ENCODE data around the gene NTM. TPM values are rescaled to one million over a fixed set of nuclear protein-coding genes. Genes with fewer than 3 reads are reported as not detected.

NTM gene
- total RNA-seq, 1 experiment from 2014 or later, result not detected

GRCh38 chr11:131954146-131954545 lies 583.7 kb downstream of the NTM start:
- Histone ChIP-seq H3K36me3 (ENCODE audit: control insufficient read depth in 1 of 2, insufficient read depth in 2 of 2, low read length in 2 of 2) (no peaks in the 10 kb centered on the region), H3K27ac (ENCODE audit: low read depth, low read length) (no peak overlapping the region), H2AFZ (ENCODE audit: low read depth, low read length, poor library complexity, severe bottlenecking) (no peak overlapping the region), H3K9me3 (ENCODE audit: control insufficient read depth in 1 of 2, insufficient read depth in 1 of 2, low read depth in 1 of 2, low read length in 2 of 2) (peaks cover 6 to 23% of the 10 kb centered on the region in 2 experiments; a peak in 2 of 4 replicates), H3K4me1 (ENCODE audit: control insufficient read depth in 1 of 2, insufficient read depth in 2 of 2, low read length in 2 of 2) (no peaks in the 10 kb centered on the region), H3K27me3 (ENCODE audit: insufficient read depth, low read length) (no peaks in the 10 kb centered on the region), H3K9me2 (ENCODE audit: insufficient read depth) (no peaks in the 10 kb centered on the region), H3K79me2 (ENCODE audit: insufficient read depth, low read length) (no peaks in the 10 kb centered on the region), H4K20me1 (ENCODE audit: insufficient read depth) (no peaks in the 10 kb centered on the region), H3K4me3 (replicated peaks in 1 of 2; ENCODE audit: low read depth in 1 of 2, low read length in 2 of 2) (no peak overlapping the region), H3K9ac (ENCODE audit: low read length) (no peak overlapping the region), H3K4me2 (ENCODE audit: low read length) (no peak overlapping the region)
- no peak for DNase-seq (ENCODE audit: low read depth, low spot score)
- ATAC-seq, result no peak
- POLR2A ChIA-PET, result no interaction called here
- intact Hi-C loops (cut with micrococcal nuclease), result no loop called here
- RAD21 ChIA-PET (ENCODE audit: low non-redundant PET in 1 of 2, low total read pairs in 2 of 2, uncharacterized antibody in 2 of 2, unreplicated experiment in 2 of 2), result no interaction called here
- BruUV-seq (replicated peaks), result no TSS peak
- CTCF ChIA-PET, result no interaction called here
- TF ChIP-seq YY1 (IDR thresholded peaks at IDR 0.05; ENCODE audit: extremely low read depth, insufficient replicate concordance, low read depth, low read length) (no peak), RAD21 (IDR thresholded peaks at IDR 0.05; ENCODE audit: low read depth) (no peak), ZBTB33 (IDR thresholded peaks at IDR 0.05; ENCODE audit: extremely low read depth, insufficient replicate concordance, low read length) (no peak), EZH2 (IDR thresholded peaks at IDR 0.05) (no peak), REST (IDR thresholded peaks at IDR 0.05; ENCODE audit: low read depth) (no peak), SP1 (IDR thresholded peaks at IDR 0.05; ENCODE audit: low read depth) (no peak)
- TF ChIP-seq, protein P1, sequence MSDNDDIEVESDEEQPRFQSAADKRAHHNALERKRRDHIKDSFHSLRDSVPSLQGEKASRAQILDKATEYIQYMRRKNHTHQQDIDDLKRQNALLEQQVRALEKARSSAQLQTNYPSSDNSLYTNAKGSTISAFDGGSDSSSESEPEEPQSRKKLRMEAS (IDR thresholded peaks at IDR 0.05), result no peak
- TF ChIP-seq, protein P2, sequence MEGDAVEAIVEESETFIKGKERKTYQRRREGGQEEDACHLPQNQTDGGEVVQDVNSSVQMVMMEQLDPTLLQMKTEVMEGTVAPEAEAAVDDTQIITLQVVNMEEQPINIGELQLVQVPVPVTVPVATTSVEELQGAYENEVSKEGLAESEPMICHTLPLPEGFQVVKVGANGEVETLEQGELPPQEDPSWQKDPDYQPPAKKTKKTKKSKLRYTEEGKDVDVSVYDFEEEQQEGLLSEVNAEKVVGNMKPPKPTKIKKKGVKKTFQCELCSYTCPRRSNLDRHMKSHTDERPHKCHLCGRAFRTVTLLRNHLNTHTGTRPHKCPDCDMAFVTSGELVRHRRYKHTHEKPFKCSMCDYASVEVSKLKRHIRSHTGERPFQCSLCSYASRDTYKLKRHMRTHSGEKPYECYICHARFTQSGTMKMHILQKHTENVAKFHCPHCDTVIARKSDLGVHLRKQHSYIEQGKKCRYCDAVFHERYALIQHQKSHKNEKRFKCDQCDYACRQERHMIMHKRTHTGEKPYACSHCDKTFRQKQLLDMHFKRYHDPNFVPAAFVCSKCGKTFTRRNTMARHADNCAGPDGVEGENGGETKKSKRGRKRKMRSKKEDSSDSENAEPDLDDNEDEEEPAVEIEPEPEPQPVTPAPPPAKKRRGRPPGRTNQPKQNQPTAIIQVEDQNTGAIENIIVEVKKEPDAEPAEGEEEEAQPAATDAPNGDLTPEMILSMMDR (IDR thresholded peaks at IDR 0.05 in 2 of 3, conservative IDR thresholded peaks at IDR 0.05 in 1 of 3; ENCODE audit: borderline replicate concordance in 1 of 3, insufficient read depth in 1 of 3, low read depth in 2 of 3, low read length in 2 of 3), result no peak

Measured in HCT116 (cell line).